CD8-positive, alpha-beta memory T cell (primary cell): ENCODE data around the gene RAB31. TPM values are rescaled to one million over a fixed set of nuclear protein-coding genes. Genes with fewer than 3 reads are reported as not detected.

Experiments
- CTCF ChIA-PET: fragments of 350-600 bp; sonication (Branson Sonifier 250); formaldehyde crosslinking; loops from one replicate; lab custom pipeline; 2021; ENCODE audit warnings: antibody characterized with exemption; lab: Charles Lee
- POLR2A ChIA-PET: fragments of 350-600 bp; sonication (Branson Sonifier 250); formaldehyde crosslinking; loops from one replicate; lab custom pipeline; 2021; ENCODE audit warnings: antibody characterized with exemption; lab: Charles Lee
- DNase-seq, 5 donors: peaks; one replicate each; pipeline versions ENCODE4 v3.0.0 to v3.0.0-alpha.2; 2020 to 2022; ENCODE audit warnings: mixed read lengths in 1 of 5
- H3K27ac ChIP-seq: one replicate; pipeline ENCODE4 v1.7.0; 2013; ENCODE audit warnings: low read depth, mild to moderate bottlenecking, low read length, moderate library complexity
- H3K27me3 ChIP-seq: 2 replicates; pipeline ENCODE4 v1.7.0; 2013; ENCODE audit warnings: low read length, mild to moderate bottlenecking; ENCODE audit not compliant: insufficient read depth, poor library complexity, severe bottlenecking
- H3K36me3 ChIP-seq: 2 replicates; pipeline ENCODE4 v1.7.0; 2013; ENCODE audit warnings: mild to moderate bottlenecking, low read length, moderate library complexity; ENCODE audit not compliant: insufficient read depth
- H3K4me1 ChIP-seq: 2 replicates; pipeline ENCODE4 v1.7.0; 2013; ENCODE audit warnings: mild to moderate bottlenecking, low read length, moderate library complexity; ENCODE audit not compliant: insufficient read depth
- H3K4me3 ChIP-seq: 2 replicates; pipeline ENCODE4 v1.7.0; 2013; ENCODE audit warnings: mild to moderate bottlenecking, low read length
- H3K9me3 ChIP-seq: 2 replicates; pipeline ENCODE4 v1.7.0; 2013; ENCODE audit warnings: mild to moderate bottlenecking, low read length
- H3K27ac Mint-ChIP-seq, 8 donors: one replicate each; pipeline ENCODE4 v1.8.0; 2020 to 2021; ENCODE audit warnings: mixed read lengths in 8 of 8, mild to moderate bottlenecking in 6 of 8, inconsistent platforms in 3 of 8, moderate library complexity in 3 of 8
- H3K27me3 Mint-ChIP-seq, 2 donors: one replicate each; pipeline ENCODE4 v1.8.0; 2020 to 2021; ENCODE audit warnings: mixed read lengths in 2 of 2, mild to moderate bottlenecking in 1 of 2, moderate library complexity in 1 of 2
- H3K36me3 Mint-ChIP-seq, 3 donors: one replicate each; pipeline ENCODE4 v1.8.0; 2020 to 2021; ENCODE audit warnings: mixed read lengths in 3 of 3, inconsistent platforms in 1 of 3, mild to moderate bottlenecking in 1 of 3
- H3K4me1 Mint-ChIP-seq, 3 donors: one replicate each; pipeline ENCODE4 v1.8.0; 2020 to 2021; ENCODE audit warnings: mixed read lengths in 3 of 3, inconsistent platforms in 1 of 3, mild to moderate bottlenecking in 1 of 3
- H3K4me3 Mint-ChIP-seq, 7 donors: one replicate each; pipeline ENCODE4 v1.8.0; 2020 to 2021; ENCODE audit warnings: mixed read lengths in 7 of 7, mild to moderate bottlenecking in 6 of 7, moderate library complexity in 4 of 7, inconsistent platforms in 2 of 7
- H3K9me3 Mint-ChIP-seq, 5 donors: one replicate each; pipeline ENCODE4 v1.8.0; 2020 to 2022; ENCODE audit warnings: mixed read lengths in 5 of 5, mild to moderate bottlenecking in 3 of 5, moderate library complexity in 2 of 5, inconsistent platforms in 1 of 5
- polyA plus RNA-seq: library from polyadenylated mRNA; unstranded; fragments of 300-500 nt; fragmentation: Illumina TruSeq; gene quantifications from one replicate; pipeline ENCODE4 v1.2.3, GENCODE V29; 2021
- total RNA-seq, 2 experiments: library from RNA; stranded (reverse); gene quantifications; one replicate each; pipeline ENCODE4 v1.2.3, GENCODE V29; 2021

RAB31 gene
- total and polyA plus RNA-seq, 3 experiments from 2014 or later = 0.57 to 4.7 (median 1.1) TPM

GRCh38 chr18:9711361-9712129 is 3.4 kb downstream of the RAB31 start:
- CTCF ChIA-PET = no interaction called here
- Histone ChIP-seq H3K4me1 (peaks cover 14% of the 10 kb centered on the region), H3K27me3 (peaks cover 10% of the 10 kb centered on the region), H3K9me3 (no peaks in the 10 kb centered on the region), H3K27ac (no peak overlapping the region), H3K36me3 (no peaks in the 10 kb centered on the region), H3K4me3 (no peak overlapping the region)
- DNase-seq = no peak
- Mint-ChIP-seq H3K36me3 (no peaks in the 10 kb centered on the region), H3K27me3 (peaks cover 64 to 82% of the 10 kb centered on the region in 2 donors), H3K4me1 (peaks cover 20 to 31% (median 25%) of the 10 kb centered on the region in 3 donors), H3K27ac (no peak overlapping the region), H3K4me3 (peak overlapping the region in 2 of 7 donors; percentile 10 to 17), H3K9me3 (no peaks in the 10 kb centered on the region)
- POLR2A ChIA-PET = no interaction called here

DNA sequence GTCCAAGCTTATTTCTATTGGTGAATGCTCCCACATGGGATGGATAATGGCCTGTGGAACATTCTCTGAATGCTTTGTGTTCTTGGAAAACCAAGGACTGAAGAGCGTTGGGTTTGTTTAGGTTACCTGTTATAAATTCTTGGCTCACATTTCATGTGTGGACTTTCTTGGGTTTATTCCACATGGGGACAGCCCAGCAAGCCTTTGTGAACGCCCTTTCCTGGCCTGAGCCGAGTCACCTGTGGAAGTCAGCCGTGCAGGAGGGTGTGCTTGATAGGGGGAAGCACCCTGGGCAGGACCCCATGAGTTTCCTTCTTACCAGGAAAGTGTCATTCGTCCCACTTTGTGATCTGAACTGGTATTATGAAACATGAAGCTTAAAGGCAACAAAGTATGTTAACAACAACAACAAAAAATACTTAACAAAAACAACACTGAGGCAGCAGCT is 4.1 kb downstream of the RAB31 start:
- Mint-ChIP-seq H3K9me3 (no peaks in the 10 kb centered on the region), H3K4me3 (no peak overlapping the region), H3K27me3 (peaks cover 61 to 79% of the 10 kb centered on the region in 2 donors), H3K27ac (no peak overlapping the region), H3K36me3 (no peaks in the 10 kb centered on the region), H3K4me1 (peaks cover 17 to 28% (median 25%) of the 10 kb centered on the region in 3 donors)
- H3K4me3 ChIP-seq = no peak overlapping the region
- no peaks in the 10 kb centered on the region for H3K9me3 ChIP-seq
- CTCF ChIA-PET = no interaction called here
- no peak overlapping the region for H3K27ac ChIP-seq
- no peak for DNase-seq
- H3K36me3 ChIP-seq = no peaks in the 10 kb centered on the region
- H3K4me1 ChIP-seq = peaks cover 14% of the 10 kb centered on the region
- peaks cover 10% of the 10 kb centered on the region for H3K27me3 ChIP-seq
- POLR2A ChIA-PET = no interaction called here

GRCh38 chr18:9712611-9713010 is 4.5 kb downstream of the RAB31 start:
- POLR2A ChIA-PET = no interaction called here
- no peaks in the 10 kb centered on the region for H3K9me3 ChIP-seq
- peaks cover 14% of the 10 kb centered on the region for H3K4me1 ChIP-seq
- H3K36me3 ChIP-seq = no peaks in the 10 kb centered on the region
- peaks cover 10% of the 10 kb centered on the region for H3K27me3 ChIP-seq
- H3K36me3 Mint-ChIP-seq = no peaks in the 10 kb centered on the region
- H3K27ac ChIP-seq = no peak overlapping the region
- H3K4me1 Mint-ChIP-seq = peaks cover 17 to 24% (median 21%) of the 10 kb centered on the region in 3 donors
- DNase-seq = no peak
- H3K4me3 Mint-ChIP-seq = no peak overlapping the region
- H3K27ac Mint-ChIP-seq = no peak overlapping the region
- no peak overlapping the region for H3K4me3 ChIP-seq
- no peaks in the 10 kb centered on the region for H3K9me3 Mint-ChIP-seq
- CTCF ChIA-PET = no interaction called here
- H3K27me3 Mint-ChIP-seq = peaks cover 60 to 79% of the 10 kb centered on the region in 2 donors

GRCh38 chr18:9714266-9715087 is 6.4 kb downstream of the RAB31 start:
- H3K27ac Mint-ChIP-seq = no peak overlapping the region

GRCh38 chr18:9715088-9715343 is 6.9 kb downstream of the RAB31 start:
- POLR2A ChIA-PET = no interaction called here
- Histone ChIP-seq H3K27me3 (peaks cover 3% of the 10 kb centered on the region), H3K9me3 (no peaks in the 10 kb centered on the region), H3K27ac (no peak overlapping the region), H3K36me3 (no peaks in the 10 kb centered on the region), H3K4me1 (no peaks in the 10 kb centered on the region), H3K4me3 (no peak overlapping the region)
- DNase-seq = no peak
- no peak overlapping the region for H3K4me3 Mint-ChIP-seq
- H3K9me3 Mint-ChIP-seq = no peaks in the 10 kb centered on the region
- H3K27ac Mint-ChIP-seq = no peak overlapping the region
- H3K36me3 Mint-ChIP-seq = no peaks in the 10 kb centered on the region
- peaks cover 47 to 69% of the 10 kb centered on the region in 2 donors for H3K27me3 Mint-ChIP-seq
- peaks cover 6 to 14% (median 9%) of the 10 kb centered on the region in 3 donors for H3K4me1 Mint-ChIP-seq
- CTCF ChIA-PET = no interaction called here

More at GRCh38 chr18:9714266-9715087, 6.4 kb downstream of the RAB31 start:
- H3K4me1 Mint-ChIP-seq = peaks cover 10 to 17% (median 11%) of the 10 kb centered on the region in 3 donors
- H3K9me3 Mint-ChIP-seq = no peaks in the 10 kb centered on the region
- ChIA-PET CTCF (no interaction called here), POLR2A (no interaction called here)
- H3K27me3 Mint-ChIP-seq = peaks cover 52 to 73% of the 10 kb centered on the region in 2 donors
- no peaks in the 10 kb centered on the region for H3K36me3 Mint-ChIP-seq
- H3K36me3 ChIP-seq = no peaks in the 10 kb centered on the region
- no peak overlapping the region for H3K27ac ChIP-seq
- H3K27me3 ChIP-seq = peaks cover 8% of the 10 kb centered on the region
- no peak overlapping the region for H3K4me3 ChIP-seq
- H3K4me1 ChIP-seq = peaks cover 5% of the 10 kb centered on the region
- H3K9me3 ChIP-seq = no peaks in the 10 kb centered on the region
- H3K4me3 Mint-ChIP-seq = no peak overlapping the region
- DNase-seq = no peak

DNA sequence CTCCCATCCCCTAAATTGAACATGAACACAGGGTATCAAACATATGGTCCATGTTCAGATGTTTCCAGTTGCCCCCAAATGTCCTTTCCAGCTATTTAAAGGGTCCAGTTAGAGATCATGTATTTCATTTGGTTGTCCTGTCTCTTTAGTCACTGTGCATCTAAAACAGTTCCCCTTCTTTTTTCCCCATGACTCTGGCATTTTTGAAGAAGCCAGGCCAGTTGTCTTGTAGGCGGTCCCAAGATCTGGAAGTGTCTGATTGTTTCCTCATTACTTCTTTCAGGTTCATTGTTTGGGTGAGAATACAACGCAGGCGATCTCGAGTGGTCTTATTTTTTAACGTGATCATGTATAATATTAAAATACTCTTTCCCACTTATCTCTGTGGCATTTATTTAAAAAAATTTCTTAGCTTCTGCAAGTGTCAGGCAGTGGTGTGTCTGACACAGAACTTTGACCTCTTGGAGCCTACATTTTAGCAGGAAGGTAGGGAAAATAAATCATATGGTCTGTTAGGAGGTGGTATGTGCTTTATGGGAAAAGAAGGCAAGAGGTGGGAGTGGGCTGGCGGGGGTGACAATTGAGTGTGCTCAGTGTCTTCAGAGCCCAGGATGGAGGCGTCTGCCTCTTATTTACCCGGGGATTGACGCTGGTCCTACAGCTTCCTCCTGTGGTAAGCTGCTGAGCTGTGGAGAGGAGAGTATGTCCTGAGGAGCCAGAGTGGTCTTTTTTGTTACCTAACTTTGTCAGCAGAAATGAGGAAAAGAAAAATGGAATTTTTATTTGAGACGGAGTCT is 8.1 kb downstream of the RAB31 start:
- Histone ChIP-seq H3K36me3 (no peaks in the 10 kb centered on the region), H3K9me3 (no peaks in the 10 kb centered on the region), H3K4me3 (no peak overlapping the region), H3K27ac (no peak overlapping the region), H3K4me1 (no peaks in the 10 kb centered on the region), H3K27me3 (no peaks in the 10 kb centered on the region)
- Mint-ChIP-seq H3K36me3 (no peaks in the 10 kb centered on the region), H3K9me3 (no peaks in the 10 kb centered on the region), H3K27ac (no peak overlapping the region), H3K4me3 (no peak overlapping the region), H3K27me3 (peaks cover 36 to 64% of the 10 kb centered on the region in 2 donors), H3K4me1 (peaks cover 0 to 5% (median 4%) of the 10 kb centered on the region in 3 donors)
- ChIA-PET POLR2A (no interaction called here), CTCF (no interaction called here)
- DNase-seq = no peak

DNA sequence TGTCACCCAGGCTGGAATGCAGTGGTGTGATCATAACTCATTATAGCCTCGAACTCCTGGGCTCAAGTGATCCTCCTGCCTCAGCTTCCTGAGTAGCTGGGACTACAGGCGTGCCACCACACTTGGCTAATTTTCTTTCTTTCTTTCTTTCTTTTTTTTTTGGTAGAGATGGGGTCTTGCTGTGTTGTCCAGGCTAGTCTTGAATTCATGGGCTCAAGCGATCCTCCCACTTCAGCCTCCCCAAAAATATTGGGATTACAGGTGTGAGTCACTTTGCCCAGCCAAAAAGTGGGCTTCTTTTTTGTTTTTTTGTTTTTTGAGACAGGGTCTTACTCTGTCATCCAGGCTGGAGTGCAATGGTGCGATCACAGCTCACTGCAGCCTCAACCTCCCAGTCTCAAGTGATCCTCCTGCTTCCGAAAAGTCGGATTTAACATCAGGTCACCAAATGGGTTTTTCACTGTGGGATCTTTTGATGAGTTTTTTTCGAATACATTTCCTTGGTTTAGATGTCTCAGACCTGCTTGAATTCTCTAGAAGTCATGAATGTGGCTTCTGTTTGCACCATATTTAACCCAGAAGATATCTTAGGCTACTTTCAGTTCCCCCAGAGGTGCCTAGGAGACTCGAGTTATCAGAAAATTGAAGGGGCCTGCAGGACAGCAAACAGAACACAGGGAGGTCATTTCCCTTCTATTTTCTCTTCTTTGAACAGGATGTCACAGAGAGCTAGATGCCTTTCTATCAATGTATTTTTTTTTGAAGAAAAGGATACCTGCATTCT is 8.9 kb downstream of the RAB31 start:
- Mint-ChIP-seq H3K27ac (no peak overlapping the region), H3K27me3 (peaks cover 34 to 64% of the 10 kb centered on the region in 2 donors), H3K9me3 (no peaks in the 10 kb centered on the region), H3K4me3 (no peak overlapping the region), H3K4me1 (no peaks in the 10 kb centered on the region), H3K36me3 (no peaks in the 10 kb centered on the region)
- no peak overlapping the region for H3K27ac ChIP-seq
- no peaks in the 10 kb centered on the region for H3K36me3 ChIP-seq
- H3K9me3 ChIP-seq = no peaks in the 10 kb centered on the region
- no peak for DNase-seq
- ChIA-PET POLR2A (no interaction called here), CTCF (no interaction called here)
- no peaks in the 10 kb centered on the region for H3K4me1 ChIP-seq
- H3K27me3 ChIP-seq = no peaks in the 10 kb centered on the region
- H3K4me3 ChIP-seq = no peak overlapping the region
